SKM-1 (cell line): ENCODE data around the gene FUT8.

Source experiments
- DNase-seq: peaks from one replicate; lab custom pipeline; 2025; ENCODE audit not compliant: unreplicated experiment; lab: John Stamatoyannopoulos, UW

FUT8 gene

DNA sequence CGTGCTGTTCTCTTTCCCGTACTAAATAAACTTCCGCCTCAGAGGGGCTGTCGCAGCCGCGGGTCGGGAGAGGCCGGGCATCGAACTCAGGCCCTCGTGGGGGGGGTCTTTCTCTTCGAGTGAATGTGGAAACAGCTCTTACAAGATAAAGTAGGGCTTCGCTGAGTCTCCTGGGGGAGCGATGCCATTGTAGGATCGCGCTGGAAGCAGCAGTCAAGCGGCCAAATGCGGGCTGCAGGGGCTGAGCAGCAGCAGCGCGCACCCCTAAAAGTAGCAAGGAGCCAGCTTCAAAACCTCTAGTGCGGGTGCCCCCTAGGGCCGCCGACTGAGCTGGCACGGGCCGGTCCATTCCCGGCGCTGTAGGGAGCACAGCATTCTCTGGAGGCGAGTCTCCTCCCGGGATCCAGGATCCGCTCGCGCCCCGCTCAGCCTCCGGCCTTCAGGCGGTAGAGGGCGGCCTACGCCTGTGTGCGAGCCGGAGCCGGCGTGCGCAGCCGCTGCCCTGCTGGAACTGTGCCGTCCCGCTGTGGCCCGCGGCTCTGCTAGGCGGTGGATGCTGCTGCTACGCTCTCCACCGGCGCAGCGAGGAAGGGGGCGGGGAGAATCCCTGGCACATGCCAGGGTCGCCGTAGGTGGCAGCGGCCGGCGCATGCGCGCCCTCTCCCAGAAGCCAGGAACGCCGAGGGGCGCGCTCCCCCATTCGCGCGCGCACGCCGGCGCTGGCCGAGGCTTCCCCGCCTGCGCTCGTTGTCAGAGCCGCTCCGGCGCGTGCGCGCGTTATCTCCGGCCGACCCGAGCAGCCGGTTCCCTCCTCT is at the start of gene FUT8:
TSS of gene FUT8 (plus strand) at position 699 of the 815 bp plus-strand sequence. CDS start 148,834 bp downstream, outside the sequence.
- DNase-seq = peak; percentile 27

GRCh38 chr14:65366802-65367565 is 45.5 kb upstream of the FUT8 start:
- no peak for DNase-seq

GRCh38 chr14:65369560-65369959 is 43.0 kb upstream of the FUT8 start:
- DNase-seq = no peak

GRCh38 chr14:65370801-65371248 is 41.7 kb upstream of the FUT8 start:
- no peak for DNase-seq

GRCh38 chr14:65371784-65372183 is 40.7 kb upstream of the FUT8 start:
- no peak for DNase-seq

- DNase-seq = no peak
Observed at GRCh38 chr14:65373016-65373670, 39.4 kb upstream of the FUT8 start.

GRCh38 chr14:65373671-65374039 is 38.9 kb upstream of the FUT8 start:
- DNase-seq = no peak

GRCh38 chr14:65377576-65377975 is 35.0 kb upstream of the FUT8 start:
- DNase-seq = no peak

- DNase-seq = no peak
Observed at GRCh38 chr14:65382586-65382985, 29.9 kb upstream of the FUT8 start.

- DNase-seq = no peak
Observed at GRCh38 chr14:65387171-65387570, 25.4 kb upstream of the FUT8 start.

- DNase-seq = no peak
Observed at GRCh38 chr14:65387628-65388027, 24.9 kb upstream of the FUT8 start.

- DNase-seq = no peak
Observed at GRCh38 chr14:65392296-65392695, 20.2 kb upstream of the FUT8 start.

DNA sequence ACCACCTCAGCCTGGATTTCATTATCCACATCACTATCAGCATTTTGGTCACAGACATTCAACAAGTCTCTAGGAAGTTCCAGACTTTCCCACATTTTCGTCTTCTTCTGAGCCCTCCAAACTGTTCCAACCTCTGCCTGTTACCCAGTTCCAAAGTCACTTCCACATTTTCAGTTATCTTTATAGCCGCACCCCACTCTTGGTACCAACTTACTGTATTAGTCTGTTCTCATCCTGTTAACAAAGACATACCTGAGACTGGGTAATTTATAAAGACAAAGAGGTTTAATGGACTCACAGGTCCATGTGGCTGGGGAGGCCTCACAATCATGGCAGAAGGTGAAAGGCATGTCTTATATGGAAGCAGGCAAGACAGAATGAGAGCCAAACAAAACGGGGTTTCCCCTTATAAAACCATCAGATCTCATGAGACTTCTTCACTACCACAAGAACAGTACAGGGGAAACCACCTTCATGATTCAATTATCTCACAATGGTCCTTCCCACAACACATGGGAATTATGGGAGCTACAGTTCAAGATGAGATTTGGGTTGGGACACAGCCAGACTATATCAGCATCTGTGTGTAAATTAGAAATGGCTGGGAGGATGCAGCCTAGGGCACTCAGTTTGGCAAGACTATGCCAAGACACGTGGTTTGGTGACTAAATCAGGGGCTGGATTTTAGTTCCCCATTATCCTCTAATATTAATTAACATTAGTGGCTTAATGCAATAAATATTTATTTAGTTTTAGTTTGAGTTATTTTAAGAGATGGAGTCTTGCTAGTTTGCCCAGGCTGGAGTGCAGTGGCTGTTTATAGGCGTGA is 16.2 kb upstream of the FUT8 start:
- no peak for DNase-seq

GRCh38 chr14:65403231-65403630 is 9.3 kb upstream of the FUT8 start:
- no peak for DNase-seq

- DNase-seq = no peak
Observed at GRCh38 chr14:65408113-65408512, 4.4 kb upstream of the FUT8 start.

DNA sequence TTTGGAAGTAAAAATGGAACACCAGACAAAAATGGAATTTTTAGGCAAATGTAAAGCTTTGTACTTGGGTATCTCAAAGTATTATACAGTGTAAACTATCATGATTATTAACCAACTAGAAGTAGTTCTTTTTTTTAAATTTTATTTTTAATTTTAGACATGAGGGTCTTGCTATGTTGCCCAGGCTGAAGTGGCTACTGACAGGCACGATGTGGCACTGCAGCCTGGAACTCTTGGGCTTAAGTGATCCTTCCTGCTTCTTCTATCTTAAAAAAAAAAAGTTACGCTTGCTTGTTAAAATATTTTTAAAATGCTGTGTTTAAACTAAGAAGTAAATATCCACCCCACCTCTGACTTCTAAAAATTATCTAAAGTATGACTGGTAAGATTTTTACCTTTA is 1.9 kb upstream of the FUT8 start:
- DNase-seq = no peak

GRCh38 chr14:65411656-65412031 is 886 bp upstream of the FUT8 start:
- DNase-seq = peak; percentile 7

DNA sequence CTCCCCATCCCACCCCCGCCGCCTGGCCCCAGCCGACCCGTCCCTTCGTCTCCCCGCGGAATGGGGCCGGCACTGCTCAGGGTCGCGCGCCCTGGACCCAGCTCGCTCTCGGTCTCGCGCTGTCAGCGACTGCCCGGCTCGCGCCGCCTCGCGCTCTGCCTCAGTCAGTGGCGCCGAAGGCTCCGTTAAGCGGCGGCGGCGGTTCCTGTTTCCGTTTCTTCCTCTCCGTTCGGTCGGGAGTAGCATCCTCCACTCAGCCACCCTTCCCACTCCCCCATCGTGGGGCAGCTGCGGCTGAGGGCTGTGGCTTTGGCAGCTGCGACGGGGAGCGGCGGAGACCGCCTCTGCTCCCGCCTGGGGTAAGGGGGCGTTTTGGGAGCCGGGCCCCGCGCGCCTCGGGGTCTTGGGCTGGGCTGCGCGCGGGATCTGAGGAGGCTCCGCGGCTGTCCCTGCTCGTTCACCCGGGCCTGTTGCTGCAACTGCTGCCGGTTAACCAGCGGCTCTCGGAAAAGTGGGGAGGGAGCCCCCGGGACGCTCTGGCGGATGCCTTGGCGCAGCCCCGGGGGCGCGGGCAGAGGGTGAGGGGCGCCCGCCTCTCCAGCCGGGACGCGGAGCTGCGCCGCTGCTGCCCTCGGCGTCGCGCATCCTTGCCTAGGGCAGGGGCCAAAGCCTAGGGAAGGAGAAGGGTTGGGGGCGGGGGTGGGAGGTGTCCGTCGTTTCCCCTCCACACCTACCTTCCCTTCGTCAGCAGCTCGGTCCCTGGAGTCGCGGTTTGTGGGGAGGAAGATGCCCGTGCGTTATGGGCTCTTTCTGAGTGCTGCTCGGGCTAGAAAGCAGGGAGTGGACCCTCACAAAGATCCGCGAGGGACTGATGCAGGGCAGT is 567 bp downstream of the FUT8 start:
- DNase-seq = peak; percentile 13

DNA sequence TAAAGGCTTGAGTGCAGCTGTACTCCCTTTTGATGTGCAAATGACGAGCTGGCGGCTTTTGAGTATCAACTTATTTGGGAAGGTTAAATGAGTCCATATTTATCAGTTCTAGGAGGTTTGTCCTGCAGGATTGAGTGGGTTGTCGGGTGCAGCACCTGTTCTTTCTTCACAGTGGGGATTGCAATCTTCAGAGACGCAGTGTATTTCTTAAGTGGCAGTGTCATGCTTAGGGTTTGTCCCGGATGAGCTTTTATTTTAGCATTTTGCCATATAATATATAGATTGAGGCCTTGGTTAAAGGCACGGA is 1.2 kb downstream of the FUT8 start:
- no peak for DNase-seq

- DNase-seq = peak; percentile 7
Observed at GRCh38 chr14:65414961-65415589, 2.5 kb downstream of the FUT8 start.
